KMS-11 (cell line): ENCODE data around the gene CTDP1.

Experiments used
- H2AFZ ChIP-seq: fragments of 200-600 bp; sonication (generic); 2 replicates; pipeline ENCODE4 v1.6.1; 2016; ENCODE audit warnings: antibody characterized with exemption, mixed run types, low read depth
- H3K27ac ChIP-seq: fragments of 200-600 bp; sonication (generic); 2 replicates; pipeline ENCODE4 v1.6.1; 2016; ENCODE audit warnings: mild to moderate bottlenecking, mixed run types
- H3K27me3 ChIP-seq: fragments of 200-600 bp; sonication (generic); 2 replicates; pipeline ENCODE4 v1.6.1; 2017; ENCODE audit warnings: mild to moderate bottlenecking, low read depth, mixed run types, moderate library complexity; ENCODE audit not compliant: insufficient read depth
- H3K36me3 ChIP-seq: fragments of 200-600 bp; sonication (generic); 2 replicates; pipeline ENCODE4 v1.6.1; 2017; ENCODE audit warnings: mild to moderate bottlenecking, mixed run types; ENCODE audit not compliant: insufficient read depth
- H3K4me1 ChIP-seq: fragments of 200-600 bp; sonication (generic); 2 replicates; pipeline ENCODE4 v1.6.1; 2016; ENCODE audit warnings: mild to moderate bottlenecking, low read depth, mixed run types; ENCODE audit not compliant: poor library complexity, severe bottlenecking
- H3K4me2 ChIP-seq: fragments of 200-600 bp; sonication (generic); 2 replicates; pipeline ENCODE4 v1.7.0; 2016; ENCODE audit warnings: mild to moderate bottlenecking, mixed run types
- H3K4me3 ChIP-seq: fragments of 200-600 bp; sonication (generic); IDR thresholded peaks from 2 replicates; pipeline ENCODE4 v1.6.1; 2017; ENCODE audit warnings: low read depth, low read length, mixed read lengths; ENCODE audit not compliant: insufficient read depth
- H3K79me2 ChIP-seq: fragments of 200-600 bp; sonication (generic); 2 replicates; pipeline ENCODE4 v1.6.1; 2016; ENCODE audit warnings: low read depth, mixed run types; ENCODE audit not compliant: insufficient read depth
- H3K9ac ChIP-seq: fragments of 200-600 bp; sonication (generic); 2 replicates; pipeline ENCODE4 v1.6.1; 2016; ENCODE audit warnings: mild to moderate bottlenecking, mixed run types
- H4K20me1 ChIP-seq: fragments of 200-600 bp; sonication (generic); 2 replicates; pipeline ENCODE4 v1.6.1; 2016; ENCODE audit warnings: mild to moderate bottlenecking, mixed run types; ENCODE audit not compliant: insufficient read depth
- CTCF ChIP-seq: fragments of 200-600 bp; sonication (generic); conservative IDR thresholded peaks from 2 replicates; pipeline ENCODE4 v1.6.1; 2017; ENCODE audit warnings: low read depth, mild to moderate bottlenecking, antibody characterized with exemption, low read length, moderate library complexity, mixed read lengths

CTDP1 gene

GRCh38 chr18:79679552-79680099, at the start of gene CTDP1:
TSS of gene CTDP1 (plus strand) at chr18:79679803. CDS start at chr18:79679948, 145 bp downstream.
- no peaks in the 10 kb centered on the region for H3K27me3 ChIP-seq
- H3K79me2 ChIP-seq: peaks cover 46% of the 10 kb centered on the region
- no peaks in the 10 kb centered on the region for H4K20me1 ChIP-seq
- peak within 1 kb of the TSS; percentile 92 for H3K9ac ChIP-seq
- no peak for TF ChIP-seq CTCF
- peak within 1 kb of the TSS; percentile 97 for H3K4me2 ChIP-seq
- H2AFZ ChIP-seq: peak within 1 kb of the TSS; percentile 89
- no peaks in the 10 kb centered on the region; the same call in 1 of the 2 replicates for H3K36me3 ChIP-seq
- peak within 1 kb of the TSS; percentile 88 for H3K27ac ChIP-seq
- peak within 1 kb of the TSS; percentile 17 for H3K4me3 ChIP-seq
- H3K4me1 ChIP-seq: peaks cover 17% of the 10 kb centered on the region

- no peak for TF ChIP-seq CTCF
- H2AFZ ChIP-seq: no peak overlapping the region
- no peaks in the 10 kb centered on the region for H3K4me1 ChIP-seq
- no peaks in the 10 kb centered on the region for H3K79me2 ChIP-seq
- H3K36me3 ChIP-seq: no peaks in the 10 kb centered on the region
- no peak overlapping the region for H3K4me3 ChIP-seq
- H4K20me1 ChIP-seq: no peaks in the 10 kb centered on the region
- no peak overlapping the region for H3K9ac ChIP-seq
- peaks cover 3% of the 10 kb centered on the region; the same call in 1 of the 2 replicates for H3K27me3 ChIP-seq
- no peak overlapping the region for H3K4me2 ChIP-seq
- no peak overlapping the region for H3K27ac ChIP-seq
Measured at GRCh38 chr18:79630281-79631095, 49.1 kb upstream of the CTDP1 start.

GRCh38 chr18:79631096-79631507, 48.5 kb upstream of the CTDP1 start:
- H3K9ac ChIP-seq: no peak overlapping the region
- H3K4me1 ChIP-seq: no peaks in the 10 kb centered on the region
- H3K36me3 ChIP-seq: no peaks in the 10 kb centered on the region
- no peak overlapping the region for H3K27ac ChIP-seq
- no peak overlapping the region for H3K4me3 ChIP-seq
- H3K27me3 ChIP-seq: peaks cover 3% of the 10 kb centered on the region; the same call in 1 of the 2 replicates
- no peak for TF ChIP-seq CTCF
- H2AFZ ChIP-seq: no peak overlapping the region
- H4K20me1 ChIP-seq: no peaks in the 10 kb centered on the region
- no peaks in the 10 kb centered on the region for H3K79me2 ChIP-seq
- H3K4me2 ChIP-seq: no peak overlapping the region

- Histone ChIP-seq H3K4me1 (no peaks in the 10 kb centered on the region), H3K27me3 (no peaks in the 10 kb centered on the region; the same call in 1 of the 2 replicates), H2AFZ (no peak overlapping the region), H3K4me3 (no peak overlapping the region), H4K20me1 (no peaks in the 10 kb centered on the region), H3K36me3 (no peaks in the 10 kb centered on the region), H3K79me2 (no peaks in the 10 kb centered on the region), H3K9ac (no peak overlapping the region), H3K4me2 (no peak overlapping the region), H3K27ac (no peak overlapping the region)
- no peak for TF ChIP-seq CTCF
Measured at GRCh38 chr18:79631761-79632446, 47.7 kb upstream of the CTDP1 start.
